Choroid plexus epithelial cell (primary cell): Measurements from ENCODE around the gene DTWD2.

Experiments used
- DNase-seq: peaks from one replicate; pipeline ENCODE4 v3.0.0-alpha.2; 2010; ENCODE audit warnings: low read depth
- H3K4me3 ChIP-seq: 2 replicates; pipeline ENCODE4 v1.5.1; 2011; ENCODE audit warnings: low read depth, mild to moderate bottlenecking, control low read depth, low read length, moderate library complexity
- TF ChIP-seq, protein P1 (sequence below): conservative IDR thresholded peaks from 2 replicates; pipeline ENCODE4 v1.5.1; 2011; ENCODE audit warnings: low read depth, mild to moderate bottlenecking, control low read depth, inconsistent platforms, low read length, moderate library complexity

Gene DTWD2

DNA sequence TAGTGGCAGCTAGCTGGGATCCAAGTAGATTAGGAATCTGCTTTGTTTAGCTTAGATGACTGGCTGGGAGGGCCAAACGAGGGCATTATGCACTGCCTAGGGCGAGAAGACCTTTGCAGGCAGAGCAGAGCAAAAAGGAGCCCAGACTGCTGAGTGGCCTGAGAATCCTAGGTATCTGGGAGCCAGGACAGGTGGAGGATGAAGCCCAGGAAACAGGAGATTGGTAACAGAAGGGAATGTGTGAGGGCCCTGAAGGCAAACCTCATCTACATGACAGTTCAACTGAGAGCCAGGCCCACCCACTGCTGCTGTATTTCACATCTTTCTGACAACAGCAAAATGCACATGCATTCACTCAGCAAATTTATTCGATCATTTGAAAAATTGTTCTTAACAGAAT, 192.3 kb downstream of the DTWD2 start:
- H3K4me3 ChIP-seq: no peak overlapping the region
- no peak for DNase-seq
- TF ChIP-seq, protein P1, sequence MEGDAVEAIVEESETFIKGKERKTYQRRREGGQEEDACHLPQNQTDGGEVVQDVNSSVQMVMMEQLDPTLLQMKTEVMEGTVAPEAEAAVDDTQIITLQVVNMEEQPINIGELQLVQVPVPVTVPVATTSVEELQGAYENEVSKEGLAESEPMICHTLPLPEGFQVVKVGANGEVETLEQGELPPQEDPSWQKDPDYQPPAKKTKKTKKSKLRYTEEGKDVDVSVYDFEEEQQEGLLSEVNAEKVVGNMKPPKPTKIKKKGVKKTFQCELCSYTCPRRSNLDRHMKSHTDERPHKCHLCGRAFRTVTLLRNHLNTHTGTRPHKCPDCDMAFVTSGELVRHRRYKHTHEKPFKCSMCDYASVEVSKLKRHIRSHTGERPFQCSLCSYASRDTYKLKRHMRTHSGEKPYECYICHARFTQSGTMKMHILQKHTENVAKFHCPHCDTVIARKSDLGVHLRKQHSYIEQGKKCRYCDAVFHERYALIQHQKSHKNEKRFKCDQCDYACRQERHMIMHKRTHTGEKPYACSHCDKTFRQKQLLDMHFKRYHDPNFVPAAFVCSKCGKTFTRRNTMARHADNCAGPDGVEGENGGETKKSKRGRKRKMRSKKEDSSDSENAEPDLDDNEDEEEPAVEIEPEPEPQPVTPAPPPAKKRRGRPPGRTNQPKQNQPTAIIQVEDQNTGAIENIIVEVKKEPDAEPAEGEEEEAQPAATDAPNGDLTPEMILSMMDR: no peak

- no peak overlapping the region for H3K4me3 ChIP-seq
- DNase-seq: no peak
- TF ChIP-seq, protein P1: no peak
Measured at GRCh38 chr5:118794281-118794680, 194.1 kb downstream of the DTWD2 start.

GRCh38 chr5:118793652-118794051, 194.7 kb downstream of the DTWD2 start:
- no peak for DNase-seq
- H3K4me3 ChIP-seq: no peak overlapping the region
- TF ChIP-seq, protein P1: no peak

- no peak for DNase-seq
- no peak overlapping the region for H3K4me3 ChIP-seq
- TF ChIP-seq, protein P1: no peak
Measured at GRCh38 chr5:118793091-118793490, 195.3 kb downstream of the DTWD2 start.

DNA sequence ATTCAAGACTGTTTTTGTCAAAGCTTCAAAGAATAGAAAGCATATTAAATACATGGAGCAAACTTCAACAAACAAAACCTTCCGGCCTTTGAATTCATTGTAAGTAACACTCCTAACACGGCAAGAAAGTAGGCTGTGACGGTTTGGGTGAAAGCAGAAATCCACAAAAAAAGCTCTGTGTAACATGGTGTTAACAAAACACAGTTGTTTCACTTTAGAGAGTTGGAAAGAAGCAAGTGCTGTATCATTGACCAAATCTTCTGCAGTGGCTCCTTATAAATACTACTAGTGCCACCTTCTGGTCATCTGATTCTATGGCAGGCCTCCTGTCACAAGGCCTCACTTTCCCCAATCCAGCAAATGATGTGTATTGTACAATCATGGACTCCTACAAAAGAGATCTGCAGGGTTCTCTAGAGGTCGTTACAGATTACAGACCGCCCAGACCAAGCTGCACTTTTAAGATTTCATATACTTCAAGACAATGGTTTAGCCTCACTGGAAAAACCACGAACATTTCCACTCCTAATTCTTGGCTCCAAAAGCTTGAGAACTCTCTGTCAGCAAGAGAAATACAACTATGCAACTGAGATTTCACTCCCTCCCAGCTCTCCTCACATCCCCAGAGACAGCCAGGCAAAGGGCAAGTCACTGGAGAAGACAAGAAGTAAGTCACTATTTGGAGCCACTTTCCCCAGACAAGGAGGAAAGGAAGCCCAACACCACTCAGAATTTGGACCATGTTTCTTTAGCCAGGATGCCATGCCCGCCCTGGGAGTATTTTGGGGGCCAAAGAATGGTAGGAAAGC, 196.2 kb downstream of the DTWD2 start:
- TF ChIP-seq, protein P1: peak; percentile 82
- DNase-seq: peak; percentile 91
- peak overlapping the region; percentile 39 for H3K4me3 ChIP-seq

DNA sequence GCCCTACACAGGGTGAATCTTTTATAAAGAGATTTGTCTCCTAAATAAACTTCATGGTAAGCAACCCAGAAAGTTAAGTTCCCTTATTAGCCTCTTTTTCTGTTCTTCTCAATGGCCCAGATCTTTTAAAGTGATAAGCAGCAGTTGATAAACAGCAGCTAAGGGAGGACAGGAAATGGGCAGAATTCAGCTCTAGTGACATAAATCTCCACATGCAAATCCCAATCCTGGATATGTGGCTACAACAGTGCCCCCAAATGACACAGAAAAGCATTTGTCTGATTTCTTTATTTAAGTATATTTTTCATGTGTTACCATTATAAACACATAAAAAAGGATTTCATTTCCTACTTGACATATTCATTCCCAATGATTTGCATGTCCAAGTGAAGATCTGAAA, 199.0 kb downstream of the DTWD2 start:
- DNase-seq: peak; percentile 2
- TF ChIP-seq, protein P1: no peak
- H3K4me3 ChIP-seq: no peak overlapping the region

- DNase-seq: no peak
- H3K4me3 ChIP-seq: no peak overlapping the region
- TF ChIP-seq, protein P1: no peak
Measured at GRCh38 chr5:118788351-118788750, 200.0 kb downstream of the DTWD2 start.
